SK-N-SH treated with all-trans-retinoic acid at 6 μM for 48 hours (cell line): Measurements from ENCODE around the gene ITPR2.

ENCODE experiments used
- CREB5 ChIP-seq: fragments of 250-450 bp; sonication (Bioruptor Pico); IDR thresholded peaks from 2 replicates; pipeline ENCODE4 v1.5.1; 2020; ENCODE audit warnings: low read depth, mild to moderate bottlenecking, moderate library complexity
- CSDC2 ChIP-seq: fragments of 250-450 bp; sonication (Bioruptor Pico); IDR thresholded peaks from 2 replicates; pipeline ENCODE4 v1.5.0; 2020; ENCODE audit warnings: mild to moderate bottlenecking, moderate library complexity
- ESRRG ChIP-seq: fragments of 250-450 bp; sonication (Bioruptor Pico); IDR thresholded peaks from 2 replicates; pipeline ENCODE4 v1.6.1; 2021; ENCODE audit warnings: mild to moderate bottlenecking
- PATZ1 ChIP-seq: fragments of 250-450 bp; sonication (Bioruptor Pico); IDR thresholded peaks from 2 replicates; pipeline ENCODE4 v1.8.0; 2020; ENCODE audit warnings: mild to moderate bottlenecking, moderate library complexity, borderline replicate concordance
- RARB ChIP-seq: fragments of 250-450 bp; sonication (Bioruptor Pico); IDR thresholded peaks from 2 replicates; pipeline ENCODE4 v1.8.0; 2021; ENCODE audit warnings: mild to moderate bottlenecking, moderate library complexity
- SNAI2 ChIP-seq: fragments of 250-450 bp; sonication (Bioruptor Pico); IDR thresholded peaks from 2 replicates; pipeline ENCODE4 v1.5.0; 2020; ENCODE audit warnings: mild to moderate bottlenecking, moderate library complexity
- ZFP30 ChIP-seq: fragments of 450-650 bp; formaldehyde crosslinking; IDR thresholded peaks from 2 replicates; pipeline ENCODE4 v1.5.0; 2022; ENCODE audit warnings: mild to moderate bottlenecking, moderate library complexity
- ZNF565 ChIP-seq: fragments of 450-650 bp; formaldehyde crosslinking; conservative IDR thresholded peaks from 2 replicates; pipeline ENCODE4 v1.5.0; 2020; ENCODE audit warnings: low read depth, mild to moderate bottlenecking, moderate library complexity

- TF ChIP-seq ZNF565 (CRISPR knock-in tag) (no peak), CREB5 (CRISPR knock-in tag) (no peak), SNAI2 (no peak), ESRRG (CRISPR knock-in tag) (no peak), CSDC2 (no peak), PATZ1 (CRISPR knock-in tag) (no peak), RARB (CRISPR knock-in tag) (no peak), ZFP30 (CRISPR knock-in tag) (no peak)
Observed at GRCh38 chr12:26530461-26530860, 302.5 kb downstream of the ITPR2 start.
